Activated CD4-positive, alpha-beta T cell treated with anti-CD3 and anti-CD28 coated beads for 36 hours (primary cell): ENCODE data around the gene TESK1. TPM values are rescaled to one million over a fixed set of nuclear protein-coding genes. Genes with fewer than 3 reads are reported as not detected.
"Not testable (repeated sequence)": the region's sequence is repeated elsewhere in the genome, so short reads cannot be mapped to it uniquely, and the experiment has no call there.

Experiments
- ATAC-seq: fragments of 200-7000 bp; cut with Tn5 transposase; one replicate; pipeline ENCODE4 v1.10.0; 2021; ENCODE audit warnings: mild to moderate bottlenecking, moderate library complexity
- CTCF ChIA-PET: fragments of 350-600 bp; sonication (Branson Sonifier 250); formaldehyde crosslinking; loops from one replicate; lab custom pipeline; 2021; ENCODE audit warnings: antibody characterized with exemption; lab: Charles Lee
- POLR2A ChIA-PET: fragments of 350-600 bp; sonication (Branson Sonifier 250); formaldehyde crosslinking; loops from one replicate; lab custom pipeline; 2021; ENCODE audit warnings: antibody characterized with exemption, inconsistent platforms; lab: Charles Lee
- DNase-seq: peaks from one replicate; pipeline ENCODE4 v3.0.0-alpha.2; 2020
- H3K27ac Mint-ChIP-seq: one replicate; pipeline ENCODE4 v1.8.0; 2021; ENCODE audit warnings: mixed read lengths
- H3K27me3 Mint-ChIP-seq: one replicate; pipeline ENCODE4 v1.8.0; 2021; ENCODE audit warnings: mixed read lengths
- H3K36me3 Mint-ChIP-seq: one replicate; pipeline ENCODE4 v1.8.0; 2021; ENCODE audit warnings: low read depth, mixed read lengths
- H3K4me1 Mint-ChIP-seq: one replicate; pipeline ENCODE4 v1.8.0; 2021; ENCODE audit warnings: mixed read lengths
- H3K4me3 Mint-ChIP-seq: one replicate; pipeline ENCODE4 v1.8.0; 2021; ENCODE audit warnings: mild to moderate bottlenecking, moderate library complexity, mixed read lengths
- H3K9me3 Mint-ChIP-seq: one replicate; pipeline ENCODE4 v1.8.0; 2021; ENCODE audit warnings: low read depth, mixed read lengths
- intact Hi-C, 2 experiments: fragments of 100-400 bp; cut with DNase I in 1 of 2; cut with micrococcal nuclease in 1 of 2; formaldehyde crosslinking; loops; one replicate each; pipeline versions ENCODE4 v1.14.2 to v1.15.1; 2022 to 2024; cut with DNase I, micrococcal nuclease
- total RNA-seq, 2 experiments: library from RNA; stranded (reverse); gene quantifications; one replicate each; pipeline ENCODE4 v1.2.3, GENCODE V29; 2021

TESK1 gene
- total RNA-seq, 2 experiments from 2014 or later = 23.3 to 27.7 TPM

- H3K9me3 Mint-ChIP-seq = peaks cover 32% of the 10 kb centered on the region
- H3K4me1 Mint-ChIP-seq = peaks cover 23% of the 10 kb centered on the region
- peaks cover 45% of the 10 kb centered on the region for H3K36me3 Mint-ChIP-seq
- POLR2A ChIA-PET, H3K27me3 Mint-ChIP-seq, CTCF ChIA-PET, ATAC-seq, DNase-seq: not testable (repeated sequence)
- H3K4me3 Mint-ChIP-seq = peak overlapping the region; percentile 28
- H3K27ac Mint-ChIP-seq = peak overlapping the region; percentile 89
- intact Hi-C loops = loop anchor here in 1 of 2 experiments (1.0 to 2.0 kb wide), 2 partner anchors 25 to 509 kb away; no protein-coding TSS in a partner anchor
Observed at GRCh38 chr9:35579659-35580227, 25.3 kb upstream of the TESK1 start.

- ATAC-seq, H3K4me3 Mint-ChIP-seq, POLR2A ChIA-PET, intact Hi-C loops, H3K27me3 Mint-ChIP-seq, H3K27ac Mint-ChIP-seq, DNase-seq: not testable (repeated sequence)
- Mint-ChIP-seq H3K9me3 (peaks cover 33% of the 10 kb centered on the region), H3K4me1 (peaks cover 19% of the 10 kb centered on the region), H3K36me3 (peaks cover 47% of the 10 kb centered on the region)
- CTCF ChIA-PET = interaction anchor here (0.6 kb wide), 1 partner anchor 178 kb away, joined by 3 read pairs; no protein-coding TSS in a partner anchor
Observed at GRCh38 chr9:35583521-35583920, 21.5 kb upstream of the TESK1 start.

GRCh38 chr9:35584681-35585080 lies 20.4 kb upstream of the TESK1 start:
- DNase-seq, CTCF ChIA-PET, POLR2A ChIA-PET, H3K4me1 Mint-ChIP-seq, H3K4me3 Mint-ChIP-seq, intact Hi-C loops, H3K27ac Mint-ChIP-seq, H3K27me3 Mint-ChIP-seq, ATAC-seq: not testable (repeated sequence)
- Mint-ChIP-seq H3K9me3 (peaks cover 22% of the 10 kb centered on the region), H3K36me3 (peaks cover 38% of the 10 kb centered on the region)

GRCh38 chr9:35588506-35588905 lies 16.6 kb upstream of the TESK1 start:
- DNase-seq, CTCF ChIA-PET, POLR2A ChIA-PET, ATAC-seq, H3K27ac Mint-ChIP-seq, H3K4me3 Mint-ChIP-seq, H3K27me3 Mint-ChIP-seq, intact Hi-C loops, H3K4me1 Mint-ChIP-seq: not testable (repeated sequence)
- Mint-ChIP-seq H3K9me3 (peaks cover 22% of the 10 kb centered on the region), H3K36me3 (peaks cover 28% of the 10 kb centered on the region)

- Mint-ChIP-seq H3K4me3 (no peak overlapping the region), H3K27ac (no peak overlapping the region), H3K27me3 (no peaks in the 10 kb centered on the region), H3K36me3 (peaks cover 24% of the 10 kb centered on the region), H3K4me1 (no peaks in the 10 kb centered on the region), H3K9me3 (peaks cover 21% of the 10 kb centered on the region)
- DNase-seq (no peak), ATAC-seq (no peak)
- intact Hi-C loops = no loop called here
- POLR2A ChIA-PET = no interaction called here
- CTCF ChIA-PET = interaction anchor here (1.4 kb wide), 1 partner anchor 26 kb away, joined by 4 read pairs; no protein-coding TSS in a partner anchor
Observed at GRCh38 chr9:35593581-35593980, 11.5 kb upstream of the TESK1 start.

- no peak for DNase-seq
- intact Hi-C loops = no loop called here
- peaks cover 21% of the 10 kb centered on the region for H3K9me3 Mint-ChIP-seq
- POLR2A ChIA-PET = no interaction called here
- H3K36me3 Mint-ChIP-seq = peaks cover 24% of the 10 kb centered on the region
- H3K4me1 Mint-ChIP-seq = no peaks in the 10 kb centered on the region
- CTCF ChIA-PET = no interaction called here
- no peak overlapping the region for H3K27ac Mint-ChIP-seq
- no peak for ATAC-seq
- H3K4me3 Mint-ChIP-seq = no peak overlapping the region
- H3K27me3 Mint-ChIP-seq = no peaks in the 10 kb centered on the region
Observed at GRCh38 chr9:35594471-35594870, 10.6 kb upstream of the TESK1 start.

GRCh38 chr9:35596907-35597306 lies 8.2 kb upstream of the TESK1 start:
- DNase-seq, intact Hi-C loops, H3K27ac Mint-ChIP-seq, ATAC-seq, CTCF ChIA-PET, POLR2A ChIA-PET, H3K4me3 Mint-ChIP-seq, H3K27me3 Mint-ChIP-seq, H3K4me1 Mint-ChIP-seq: not testable (repeated sequence)
- Mint-ChIP-seq H3K36me3 (peaks cover 20% of the 10 kb centered on the region), H3K9me3 (peaks cover 17% of the 10 kb centered on the region)

GRCh38 chr9:35598866-35599590 lies 6.0 kb upstream of the TESK1 start:
- intact Hi-C loops = no loop called here
- no peak overlapping the region for H3K27ac Mint-ChIP-seq
- H3K36me3 Mint-ChIP-seq = peaks cover 7% of the 10 kb centered on the region
- peaks cover 13% of the 10 kb centered on the region for H3K4me1 Mint-ChIP-seq
- ChIA-PET CTCF (interaction anchor here (0.8 to 1.4 kb wide), 3 partner anchors 13 to 107 kb away, joined by 3 to 6 read pairs (median 5); no protein-coding TSS in a partner anchor), POLR2A (no interaction called here)
- ATAC-seq (no peak), DNase-seq (no peak)
- peaks cover 4% of the 10 kb centered on the region for H3K9me3 Mint-ChIP-seq
- no peak overlapping the region for H3K4me3 Mint-ChIP-seq
- H3K27me3 Mint-ChIP-seq = no peaks in the 10 kb centered on the region

GRCh38 chr9:35599763-35600604 lies 5.1 kb upstream of the TESK1 start:
- H3K27ac Mint-ChIP-seq = no peak overlapping the region
- DNase-seq (peak; percentile 30), ATAC-seq (no peak)
- peaks cover 5% of the 10 kb centered on the region for H3K36me3 Mint-ChIP-seq
- peaks cover 13% of the 10 kb centered on the region for H3K4me1 Mint-ChIP-seq
- CTCF ChIA-PET = interaction anchor here (0.6 to 1.4 kb wide), 4 partner anchors 12 to 700 kb away, joined by 3 to 6 read pairs (median 4); no protein-coding TSS in a partner anchor
- H3K27me3 Mint-ChIP-seq = no peaks in the 10 kb centered on the region
- H3K4me3 Mint-ChIP-seq = no peak overlapping the region
- H3K9me3 Mint-ChIP-seq = no peaks in the 10 kb centered on the region
- POLR2A ChIA-PET = interaction anchor here (0.7 to 0.8 kb wide), 2 partner anchors 11 to 98 kb away, joined by 3 read pairs; no protein-coding TSS in a partner anchor
- intact Hi-C loops = loop anchor here (5.0 to 10.0 kb wide), 4 partner anchors 282 to 935 kb away; partner anchors contain the start of genes ATOSB (in 1 of the 2) and CCL27 (in 1 of the 2)

GRCh38 chr9:35603506-35603985 lies 1.5 kb upstream of the TESK1 start:
- peak overlapping the region; percentile 83 for H3K4me3 Mint-ChIP-seq
- peaks cover 23% of the 10 kb centered on the region for H3K4me1 Mint-ChIP-seq
- POLR2A ChIA-PET = interaction anchor here (0.7 kb wide), 2 partner anchors 61 to 87 kb away, joined by 3 read pairs; no protein-coding TSS in a partner anchor
- no peaks in the 10 kb centered on the region for H3K9me3 Mint-ChIP-seq
- H3K27ac Mint-ChIP-seq = peak overlapping the region; percentile 96
- CTCF ChIA-PET = interaction anchor here (0.6 to 2.2 kb wide), 24 partner anchors 9 to 523 kb away, joined by 3 to 15 read pairs (median 3); partner anchors contain the start of genes CCDC107 and RMRP
- H3K27me3 Mint-ChIP-seq = no peaks in the 10 kb centered on the region
- ATAC-seq = no peak
- peaks cover 2% of the 10 kb centered on the region for H3K36me3 Mint-ChIP-seq
- intact Hi-C loops = loop anchor here (5.0 to 10.0 kb wide), 4 partner anchors 279 to 939 kb away; partner anchors contain the start of genes ATOSB (in 1 of the 2) and CCL27 (in 1 of the 2)
- DNase-seq = peak; percentile 55
